H4 (cell line): ENCODE results near the gene DSCAML1. TPM values are rescaled to one million over a fixed set of nuclear protein-coding genes. Genes with fewer than 3 reads are reported as not detected.

Source experiments
- DNase-seq: peaks from one replicate; pipeline ENCODE4 v3.0.0-alpha.2; 2015; ENCODE audit warnings: low spot score
- total RNA-seq: library from RNA; depleted of rRNA; stranded (reverse); fragments of >200 nt; shearing (Covaris generic); gene quantifications from 2 replicates; pipeline ENCODE4 v1.2.3, GENCODE V29; 2014

DSCAML1 gene
- total RNA-seq, 1 experiment from 2014 or later, result not detected

- no peak for DNase-seq
Observed at GRCh38 chr11:117725048-117725734, 71.8 kb downstream of the DSCAML1 start.

GRCh38 chr11:117724621-117725020 is 72.4 kb downstream of the DSCAML1 start:
- no peak for DNase-seq

- DNase-seq, result no peak
Observed at GRCh38 chr11:117724104-117724503, 72.9 kb downstream of the DSCAML1 start.

- DNase-seq, result no peak
Observed at GRCh38 chr11:117723277-117724024, 73.6 kb downstream of the DSCAML1 start.

- DNase-seq, result no peak
Observed at GRCh38 chr11:117722082-117722481, 74.9 kb downstream of the DSCAML1 start.

- DNase-seq, result no peak
Observed at GRCh38 chr11:117720061-117720511, 76.9 kb downstream of the DSCAML1 start.

- no peak for DNase-seq
Observed at GRCh38 chr11:117719480-117719879, 77.5 kb downstream of the DSCAML1 start.

- no peak for DNase-seq
Observed at GRCh38 chr11:117717485-117718314, 79.3 kb downstream of the DSCAML1 start.

GRCh38 chr11:117716521-117717440 is 80.2 kb downstream of the DSCAML1 start:
- no peak for DNase-seq

GRCh38 chr11:117715801-117716200 is 81.2 kb downstream of the DSCAML1 start:
- no peak for DNase-seq

GRCh38 chr11:117713538-117713991 is 83.5 kb downstream of the DSCAML1 start:
- DNase-seq, result no peak

GRCh38 chr11:117712530-117712929 is 84.5 kb downstream of the DSCAML1 start:
- no peak for DNase-seq

- DNase-seq, result no peak
Observed at GRCh38 chr11:117711331-117711730, 85.7 kb downstream of the DSCAML1 start.

GRCh38 chr11:117710211-117710610 is 86.8 kb downstream of the DSCAML1 start:
- no peak for DNase-seq

- no peak for DNase-seq
Observed at GRCh38 chr11:117706322-117706814, 90.6 kb downstream of the DSCAML1 start.

GRCh38 chr11:117705866-117706265 is 91.2 kb downstream of the DSCAML1 start:
- no peak for DNase-seq

- no peak for DNase-seq
Observed at GRCh38 chr11:117704395-117705100, 92.5 kb downstream of the DSCAML1 start.

- no peak for DNase-seq
Observed at GRCh38 chr11:117702946-117703598, 93.9 kb downstream of the DSCAML1 start.

GRCh38 chr11:117701781-117702180 is 95.2 kb downstream of the DSCAML1 start:
- DNase-seq, result no peak

GRCh38 chr11:117700551-117700950 is 96.5 kb downstream of the DSCAML1 start:
- no peak for DNase-seq
